WTC11 (cell line): Measurements from ENCODE around the gene PLD1. TPM values are rescaled to one million over a fixed set of nuclear protein-coding genes. Genes with fewer than 3 reads are reported as not detected.

Experiments
- ATAC-seq: fragments of 200-7000 bp; cut with Tn5 transposase; 2 replicates; pipeline ENCODE4 v1.10.0; 2021; ENCODE audit warnings: mild to moderate bottlenecking, moderate library complexity
- CTCF ChIA-PET: fragments of 300-600 bp; sonication (Branson Sonifier 250); formaldehyde crosslinking; loops from one replicate; lab custom pipeline; 2021; ENCODE audit warnings: antibody characterized with exemption; lab: Charles Lee
- POLR2A ChIA-PET: fragments of 350-600 bp; sonication (Branson Sonifier 250); formaldehyde crosslinking; loops from one replicate; lab custom pipeline; 2021; ENCODE audit warnings: antibody characterized with exemption; lab: Charles Lee
- DNase-seq: peaks from one replicate; pipeline ENCODE4 v3.0.0; 2021; ENCODE audit warnings: low spot score
- H3K27ac Mint-ChIP-seq: 2 replicates; pipeline ENCODE4 v1.8.0; 2021; ENCODE audit warnings: mixed read lengths
- H3K27me3 Mint-ChIP-seq: 2 replicates; pipeline ENCODE4 v1.8.0; 2021; ENCODE audit warnings: low read depth, mild to moderate bottlenecking, moderate library complexity, mixed read lengths
- H3K36me3 Mint-ChIP-seq: 2 replicates; pipeline ENCODE4 v1.8.0; 2021; ENCODE audit warnings: mixed read lengths
- H3K4me1 Mint-ChIP-seq: 2 replicates; pipeline ENCODE4 v1.8.0; 2022; ENCODE audit warnings: mixed read lengths
- H3K4me3 Mint-ChIP-seq: 2 replicates; pipeline ENCODE4 v1.8.0; 2021; ENCODE audit warnings: mild to moderate bottlenecking, moderate library complexity, mixed read lengths
- H3K9me3 Mint-ChIP-seq: 2 replicates; pipeline ENCODE4 v1.8.0; 2021; ENCODE audit warnings: mixed read lengths
- ATF1 ChIP-seq: sonication (generic); formaldehyde crosslinking; IDR thresholded peaks from 2 replicates; pipeline ENCODE4 v1.8.1; 2023; ENCODE audit warnings: mild to moderate bottlenecking, moderate library complexity, missing genetic modification reagents
- EMX1 ChIP-seq: fragments of 250-450 bp; sonication (Bioruptor Pico); IDR thresholded peaks from 2 replicates; pipeline ENCODE4 v1.8.0; 2021; ENCODE audit warnings: mild to moderate bottlenecking
- ETV6 ChIP-seq: sonication (generic); formaldehyde crosslinking; IDR thresholded peaks from 2 replicates; pipeline ENCODE4 v1.8.1; 2022; ENCODE audit warnings: mild to moderate bottlenecking, missing genetic modification reagents
- FOXP1 ChIP-seq: sonication (generic); formaldehyde crosslinking; IDR thresholded peaks from 2 replicates; pipeline ENCODE4 v1.8.0; 2022; ENCODE audit warnings: missing genetic modification reagents, mild to moderate bottlenecking, moderate library complexity, borderline replicate concordance
- GRHL2 ChIP-seq: fragments of 250-450 bp; sonication (Bioruptor Pico); IDR thresholded peaks from 2 replicates; pipeline ENCODE4 v1.8.0; 2022; ENCODE audit warnings: mild to moderate bottlenecking, moderate library complexity; ENCODE audit not compliant: insufficient replicate concordance, severe bottlenecking
- GTF2I ChIP-seq: fragments of 250-450 bp; sonication (Bioruptor Pico); conservative IDR thresholded peaks from 2 replicates; pipeline ENCODE4 v1.4.0; 2021; ENCODE audit warnings: mild to moderate bottlenecking
- IRF2 ChIP-seq: sonication (generic); formaldehyde crosslinking; IDR thresholded peaks from 2 replicates; pipeline ENCODE4 v1.8.0; 2022; ENCODE audit warnings: low read depth, missing genetic modification reagents, borderline replicate concordance
- JAZF1 ChIP-seq: fragments of 250-450 bp; sonication (Bioruptor Pico); IDR thresholded peaks from 2 replicates; pipeline ENCODE4 v1.9.0; 2021; ENCODE audit warnings: moderate library complexity, mild to moderate bottlenecking, inconsistent platforms
- JUN ChIP-seq: sonication (generic); formaldehyde crosslinking; IDR thresholded peaks from 2 replicates; pipeline ENCODE4 v1.8.0; 2023; ENCODE audit warnings: mild to moderate bottlenecking, missing genetic modification reagents
- KAT7 ChIP-seq: sonication (generic); formaldehyde crosslinking; IDR thresholded peaks from 2 replicates; pipeline ENCODE4 v1.8.1; 2023; ENCODE audit warnings: missing genetic modification reagents, mild to moderate bottlenecking, borderline replicate concordance
- MXD4 ChIP-seq: fragments of 250-450 bp; sonication (Bioruptor Pico); IDR thresholded peaks from 2 replicates; pipeline ENCODE4 v1.8.0; 2021; ENCODE audit warnings: mild to moderate bottlenecking, moderate library complexity, borderline replicate concordance
- NFATC4 ChIP-seq: fragments of 250-450 bp; sonication (Bioruptor Pico); IDR thresholded peaks from 2 replicates; pipeline ENCODE4 v1.9.0; 2021; ENCODE audit warnings: mild to moderate bottlenecking
- NFYB ChIP-seq: sonication (generic); formaldehyde crosslinking; conservative IDR thresholded peaks from 2 replicates; pipeline ENCODE4 v1.8.0; 2022; ENCODE audit warnings: low read depth, missing genetic modification reagents
- NR1H2 ChIP-seq: sonication (generic); formaldehyde crosslinking; IDR thresholded peaks from 2 replicates; pipeline ENCODE4 v1.9.0; 2021; ENCODE audit warnings: mild to moderate bottlenecking, moderate library complexity, missing genetic modification reagents
- NR2C2 ChIP-seq: sonication (generic); formaldehyde crosslinking; IDR thresholded peaks from 2 replicates; pipeline ENCODE4 v1.8.0; 2022; ENCODE audit warnings: mild to moderate bottlenecking, missing genetic modification reagents
- PRRX2 ChIP-seq: fragments of 250-450 bp; sonication (Bioruptor Pico); IDR thresholded peaks from 2 replicates; pipeline ENCODE4 v1.8.0; 2021; ENCODE audit warnings: mild to moderate bottlenecking
- RORB ChIP-seq: fragments of 250-450 bp; sonication (Bioruptor Pico); IDR thresholded peaks from 2 replicates; pipeline ENCODE4 v1.9.0; 2021; ENCODE audit warnings: mild to moderate bottlenecking
- total RNA-seq: library from RNA; stranded (reverse); gene quantifications from 3 replicates; pipeline ENCODE4 v1.2.3, GENCODE V29; 2021
- TF ChIP-seq, protein P1 (sequence below): fragments of 250-450 bp; sonication (Bioruptor Pico); IDR thresholded peaks from 2 replicates; pipeline ENCODE4 v1.9.0; 2021; ENCODE audit warnings: mild to moderate bottlenecking
- TF ChIP-seq, protein P2 (sequence below): sonication (generic); formaldehyde crosslinking; IDR thresholded peaks from 2 replicates; pipeline ENCODE4 v1.8.1; 2023; ENCODE audit warnings: mild to moderate bottlenecking, missing genetic modification reagents, moderate library complexity
- TF ChIP-seq, protein P3 (sequence below): sonication (generic); formaldehyde crosslinking; IDR thresholded peaks from 2 replicates; pipeline ENCODE4 v1.8.1; 2023; ENCODE audit warnings: mild to moderate bottlenecking, missing genetic modification reagents
- TF ChIP-seq, protein P4 (sequence below): sonication (generic); formaldehyde crosslinking; IDR thresholded peaks from 2 replicates; pipeline ENCODE4 v1.8.1; 2022; ENCODE audit warnings: mild to moderate bottlenecking, missing genetic modification reagents, moderate library complexity, borderline replicate concordance
- TF ChIP-seq, protein P5 (sequence below): sonication (generic); formaldehyde crosslinking; IDR thresholded peaks from 2 replicates; pipeline ENCODE4 v1.8.0; 2023; ENCODE audit warnings: missing genetic modification reagents, mild to moderate bottlenecking, borderline replicate concordance

Gene PLD1
- total RNA-seq, 1 experiment from 2014 or later = 4.0 TPM

DNA sequence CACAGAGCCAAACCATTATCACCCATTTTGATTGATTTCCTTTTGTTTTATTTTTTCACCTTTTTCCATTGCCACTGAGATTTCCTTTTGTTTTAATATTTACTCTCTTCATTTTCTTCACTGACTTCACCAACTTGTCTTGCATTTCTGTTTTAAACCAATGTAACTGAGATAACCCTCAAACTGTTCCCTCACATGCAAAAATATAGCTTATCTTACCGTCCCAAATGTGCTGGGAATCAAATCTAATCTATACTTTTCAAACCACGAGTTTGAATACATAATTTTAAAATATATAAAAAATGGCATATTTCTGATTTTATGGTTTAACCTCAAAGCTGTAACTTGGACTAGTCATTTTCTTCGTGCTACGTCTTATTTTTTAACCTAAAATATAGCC is 143.8 kb downstream of the PLD1 start:
- H3K27me3 Mint-ChIP-seq = no peaks in the 10 kb centered on the region
- no peaks in the 10 kb centered on the region for H3K9me3 Mint-ChIP-seq
- ATAC-seq (no peak), DNase-seq (no peak)
- H3K36me3 Mint-ChIP-seq = no peaks in the 10 kb centered on the region
- TF ChIP-seq KAT7 (no peak), GRHL2 (CRISPR knock-in tag) (no peak), NR2C2 (CRISPR knock-in tag) (no peak), NFYB (no peak), IRF2 (no peak)
- POLR2A ChIA-PET = no interaction called here
- H3K4me1 Mint-ChIP-seq = no peaks in the 10 kb centered on the region
- H3K4me3 Mint-ChIP-seq = no peak overlapping the region
- CTCF ChIA-PET = no interaction called here
- H3K27ac Mint-ChIP-seq = no peak overlapping the region

DNA sequence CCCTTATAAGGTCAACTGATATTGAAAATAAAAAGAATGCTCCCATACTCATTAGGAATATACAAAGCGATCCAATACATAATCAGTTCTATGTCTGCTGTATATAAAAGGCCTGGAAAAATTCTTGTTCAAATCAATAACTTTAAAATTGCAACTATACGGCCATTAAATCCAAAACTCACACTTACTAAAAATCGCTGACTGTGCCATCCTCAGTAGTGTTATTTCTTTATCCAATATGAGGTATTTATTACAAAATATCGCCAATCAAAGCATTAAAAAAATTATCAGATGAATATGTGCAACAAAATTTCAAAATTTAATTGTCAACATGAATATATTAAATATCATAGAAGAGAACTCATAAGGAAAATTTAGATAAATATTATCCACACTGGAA is 146.5 kb downstream of the PLD1 start:
- no peak for ATAC-seq
- H3K4me3 Mint-ChIP-seq = no peak overlapping the region
- no peaks in the 10 kb centered on the region for H3K27me3 Mint-ChIP-seq
- no peak for TF ChIP-seq NR2C2 (CRISPR knock-in tag)
- TF ChIP-seq NFATC4 (CRISPR knock-in tag) = no peak
- no peak for TF ChIP-seq ETV6 (CRISPR knock-in tag)
- TF ChIP-seq FOXP1 (CRISPR knock-in tag) = no peak
- no peak for TF ChIP-seq JAZF1 (CRISPR knock-in tag)
- no peak for TF ChIP-seq JUN
- no peak for TF ChIP-seq IRF2
- TF ChIP-seq, protein P1, sequence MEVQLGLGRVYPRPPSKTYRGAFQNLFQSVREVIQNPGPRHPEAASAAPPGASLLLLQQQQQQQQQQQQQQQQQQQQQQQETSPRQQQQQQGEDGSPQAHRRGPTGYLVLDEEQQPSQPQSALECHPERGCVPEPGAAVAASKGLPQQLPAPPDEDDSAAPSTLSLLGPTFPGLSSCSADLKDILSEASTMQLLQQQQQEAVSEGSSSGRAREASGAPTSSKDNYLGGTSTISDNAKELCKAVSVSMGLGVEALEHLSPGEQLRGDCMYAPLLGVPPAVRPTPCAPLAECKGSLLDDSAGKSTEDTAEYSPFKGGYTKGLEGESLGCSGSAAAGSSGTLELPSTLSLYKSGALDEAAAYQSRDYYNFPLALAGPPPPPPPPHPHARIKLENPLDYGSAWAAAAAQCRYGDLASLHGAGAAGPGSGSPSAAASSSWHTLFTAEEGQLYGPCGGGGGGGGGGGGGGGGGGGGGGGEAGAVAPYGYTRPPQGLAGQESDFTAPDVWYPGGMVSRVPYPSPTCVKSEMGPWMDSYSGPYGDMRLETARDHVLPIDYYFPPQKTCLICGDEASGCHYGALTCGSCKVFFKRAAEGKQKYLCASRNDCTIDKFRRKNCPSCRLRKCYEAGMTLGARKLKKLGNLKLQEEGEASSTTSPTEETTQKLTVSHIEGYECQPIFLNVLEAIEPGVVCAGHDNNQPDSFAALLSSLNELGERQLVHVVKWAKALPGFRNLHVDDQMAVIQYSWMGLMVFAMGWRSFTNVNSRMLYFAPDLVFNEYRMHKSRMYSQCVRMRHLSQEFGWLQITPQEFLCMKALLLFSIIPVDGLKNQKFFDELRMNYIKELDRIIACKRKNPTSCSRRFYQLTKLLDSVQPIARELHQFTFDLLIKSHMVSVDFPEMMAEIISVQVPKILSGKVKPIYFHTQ (CRISPR knock-in tag) = no peak
- TF ChIP-seq NR1H2 (CRISPR knock-in tag) = no peak
- ChIA-PET CTCF (no interaction called here), POLR2A (no interaction called here)
- H3K4me1 Mint-ChIP-seq = no peaks in the 10 kb centered on the region
- no peaks in the 10 kb centered on the region for H3K36me3 Mint-ChIP-seq
- H3K9me3 Mint-ChIP-seq = no peaks in the 10 kb centered on the region
- no peak overlapping the region for H3K27ac Mint-ChIP-seq
- no peak for DNase-seq

DNA sequence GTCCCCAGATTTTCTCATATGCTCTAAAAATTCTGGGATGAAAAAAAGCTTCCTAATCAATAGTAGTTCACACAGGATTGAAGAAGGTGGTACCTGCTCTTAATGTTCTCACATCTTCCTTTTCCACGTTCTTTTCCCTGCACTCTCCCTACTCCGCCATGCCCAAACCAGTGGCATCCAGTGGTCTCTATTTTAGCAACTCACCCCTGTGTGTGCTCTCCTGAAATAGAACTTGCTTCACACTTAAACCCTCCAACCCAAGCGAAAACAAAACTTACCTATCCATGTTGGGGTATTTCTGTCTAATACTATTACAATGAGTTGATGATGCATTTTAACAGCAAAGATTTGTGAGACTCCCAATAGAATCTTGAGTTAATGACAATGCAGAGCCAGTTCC is 148.8 kb downstream of the PLD1 start:
- no peaks in the 10 kb centered on the region for H3K27me3 Mint-ChIP-seq
- POLR2A ChIA-PET = no interaction called here
- H3K4me3 Mint-ChIP-seq = no peak overlapping the region
- DNase-seq = no peak
- CTCF ChIA-PET = no interaction called here
- ATAC-seq = no peak
- no peaks in the 10 kb centered on the region for H3K9me3 Mint-ChIP-seq
- H3K36me3 Mint-ChIP-seq = no peaks in the 10 kb centered on the region
- H3K27ac Mint-ChIP-seq = no peak overlapping the region
- no peaks in the 10 kb centered on the region for H3K4me1 Mint-ChIP-seq
- no peak for TF ChIP-seq GTF2I (CRISPR knock-in tag)
- TF ChIP-seq EMX1 (CRISPR knock-in tag) = no peak
- TF ChIP-seq MXD4 (CRISPR knock-in tag) = no peak
- no peak for TF ChIP-seq PRRX2 (CRISPR knock-in tag)
- TF ChIP-seq, protein P2, sequence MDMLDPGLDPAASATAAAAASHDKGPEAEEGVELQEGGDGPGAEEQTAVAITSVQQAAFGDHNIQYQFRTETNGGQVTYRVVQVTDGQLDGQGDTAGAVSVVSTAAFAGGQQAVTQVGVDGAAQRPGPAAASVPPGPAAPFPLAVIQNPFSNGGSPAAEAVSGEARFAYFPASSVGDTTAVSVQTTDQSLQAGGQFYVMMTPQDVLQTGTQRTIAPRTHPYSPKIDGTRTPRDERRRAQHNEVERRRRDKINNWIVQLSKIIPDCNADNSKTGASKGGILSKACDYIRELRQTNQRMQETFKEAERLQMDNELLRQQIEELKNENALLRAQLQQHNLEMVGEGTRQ = no peak
- TF ChIP-seq, protein P3, sequence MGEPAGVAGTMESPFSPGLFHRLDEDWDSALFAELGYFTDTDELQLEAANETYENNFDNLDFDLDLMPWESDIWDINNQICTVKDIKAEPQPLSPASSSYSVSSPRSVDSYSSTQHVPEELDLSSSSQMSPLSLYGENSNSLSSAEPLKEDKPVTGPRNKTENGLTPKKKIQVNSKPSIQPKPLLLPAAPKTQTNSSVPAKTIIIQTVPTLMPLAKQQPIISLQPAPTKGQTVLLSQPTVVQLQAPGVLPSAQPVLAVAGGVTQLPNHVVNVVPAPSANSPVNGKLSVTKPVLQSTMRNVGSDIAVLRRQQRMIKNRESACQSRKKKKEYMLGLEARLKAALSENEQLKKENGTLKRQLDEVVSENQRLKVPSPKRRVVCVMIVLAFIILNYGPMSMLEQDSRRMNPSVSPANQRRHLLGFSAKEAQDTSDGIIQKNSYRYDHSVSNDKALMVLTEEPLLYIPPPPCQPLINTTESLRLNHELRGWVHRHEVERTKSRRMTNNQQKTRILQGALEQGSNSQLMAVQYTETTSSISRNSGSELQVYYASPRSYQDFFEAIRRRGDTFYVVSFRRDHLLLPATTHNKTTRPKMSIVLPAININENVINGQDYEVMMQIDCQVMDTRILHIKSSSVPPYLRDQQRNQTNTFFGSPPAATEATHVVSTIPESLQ (CRISPR knock-in tag) = no peak
- no peak for TF ChIP-seq NFATC4 (CRISPR knock-in tag)
- no peak for TF ChIP-seq ATF1 (CRISPR knock-in tag)
- TF ChIP-seq, protein P4, sequence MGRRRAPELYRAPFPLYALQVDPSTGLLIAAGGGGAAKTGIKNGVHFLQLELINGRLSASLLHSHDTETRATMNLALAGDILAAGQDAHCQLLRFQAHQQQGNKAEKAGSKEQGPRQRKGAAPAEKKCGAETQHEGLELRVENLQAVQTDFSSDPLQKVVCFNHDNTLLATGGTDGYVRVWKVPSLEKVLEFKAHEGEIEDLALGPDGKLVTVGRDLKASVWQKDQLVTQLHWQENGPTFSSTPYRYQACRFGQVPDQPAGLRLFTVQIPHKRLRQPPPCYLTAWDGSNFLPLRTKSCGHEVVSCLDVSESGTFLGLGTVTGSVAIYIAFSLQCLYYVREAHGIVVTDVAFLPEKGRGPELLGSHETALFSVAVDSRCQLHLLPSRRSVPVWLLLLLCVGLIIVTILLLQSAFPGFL (CRISPR knock-in tag) = no peak
- TF ChIP-seq, protein P5, sequence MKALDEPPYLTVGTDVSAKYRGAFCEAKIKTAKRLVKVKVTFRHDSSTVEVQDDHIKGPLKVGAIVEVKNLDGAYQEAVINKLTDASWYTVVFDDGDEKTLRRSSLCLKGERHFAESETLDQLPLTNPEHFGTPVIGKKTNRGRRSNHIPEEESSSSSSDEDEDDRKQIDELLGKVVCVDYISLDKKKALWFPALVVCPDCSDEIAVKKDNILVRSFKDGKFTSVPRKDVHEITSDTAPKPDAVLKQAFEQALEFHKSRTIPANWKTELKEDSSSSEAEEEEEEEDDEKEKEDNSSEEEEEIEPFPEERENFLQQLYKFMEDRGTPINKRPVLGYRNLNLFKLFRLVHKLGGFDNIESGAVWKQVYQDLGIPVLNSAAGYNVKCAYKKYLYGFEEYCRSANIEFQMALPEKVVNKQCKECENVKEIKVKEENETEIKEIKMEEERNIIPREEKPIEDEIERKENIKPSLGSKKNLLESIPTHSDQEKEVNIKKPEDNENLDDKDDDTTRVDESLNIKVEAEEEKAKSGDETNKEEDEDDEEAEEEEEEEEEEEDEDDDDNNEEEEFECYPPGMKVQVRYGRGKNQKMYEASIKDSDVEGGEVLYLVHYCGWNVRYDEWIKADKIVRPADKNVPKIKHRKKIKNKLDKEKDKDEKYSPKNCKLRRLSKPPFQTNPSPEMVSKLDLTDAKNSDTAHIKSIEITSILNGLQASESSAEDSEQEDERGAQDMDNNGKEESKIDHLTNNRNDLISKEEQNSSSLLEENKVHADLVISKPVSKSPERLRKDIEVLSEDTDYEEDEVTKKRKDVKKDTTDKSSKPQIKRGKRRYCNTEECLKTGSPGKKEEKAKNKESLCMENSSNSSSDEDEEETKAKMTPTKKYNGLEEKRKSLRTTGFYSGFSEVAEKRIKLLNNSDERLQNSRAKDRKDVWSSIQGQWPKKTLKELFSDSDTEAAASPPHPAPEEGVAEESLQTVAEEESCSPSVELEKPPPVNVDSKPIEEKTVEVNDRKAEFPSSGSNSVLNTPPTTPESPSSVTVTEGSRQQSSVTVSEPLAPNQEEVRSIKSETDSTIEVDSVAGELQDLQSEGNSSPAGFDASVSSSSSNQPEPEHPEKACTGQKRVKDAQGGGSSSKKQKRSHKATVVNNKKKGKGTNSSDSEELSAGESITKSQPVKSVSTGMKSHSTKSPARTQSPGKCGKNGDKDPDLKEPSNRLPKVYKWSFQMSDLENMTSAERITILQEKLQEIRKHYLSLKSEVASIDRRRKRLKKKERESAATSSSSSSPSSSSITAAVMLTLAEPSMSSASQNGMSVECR = no peak
- TF ChIP-seq RORB (CRISPR knock-in tag) = no peak
